HepG2 (cell line): ENCODE data around the gene KANSL1. TPM values are rescaled to one million over a fixed set of nuclear protein-coding genes. Genes with fewer than 3 reads are reported as not detected.

Experiments
- RBAK ChIP-seq: sonication (generic); formaldehyde crosslinking; IDR thresholded peaks from 2 replicates; pipeline ENCODE4 v1.5.1; 2020; ENCODE audit warnings: mild to moderate bottlenecking, missing genetic modification reagents
- TBX3 ChIP-seq: fragments of 450-650 bp; IDR thresholded peaks from 2 replicates; pipeline ENCODE4 v1.6.1; 2017; ENCODE audit warnings: antibody characterized with exemption, mild to moderate bottlenecking, inconsistent platforms, borderline replicate concordance
- ZBTB38 ChIP-seq: sonication (generic); formaldehyde crosslinking; IDR thresholded peaks from 2 replicates; pipeline ENCODE4 v1.5.1; 2020; ENCODE audit warnings: mild to moderate bottlenecking, missing genetic modification reagents
- ZFP82 ChIP-seq: sonication (generic); formaldehyde crosslinking; IDR thresholded peaks from 2 replicates; pipeline ENCODE4 v1.5.1; 2020; ENCODE audit warnings: mild to moderate bottlenecking, missing genetic modification reagents, borderline replicate concordance
- ZNF33A ChIP-seq: sonication (generic); formaldehyde crosslinking; IDR thresholded peaks from 2 replicates; pipeline ENCODE4 v1.5.1; 2020; ENCODE audit warnings: missing genetic modification reagents, mild to moderate bottlenecking, moderate library complexity, borderline replicate concordance
- ZNF484 ChIP-seq: sonication (generic); formaldehyde crosslinking; IDR thresholded peaks from 2 replicates; pipeline ENCODE4 v1.5.1; 2020; ENCODE audit warnings: mild to moderate bottlenecking, low read depth, missing genetic modification reagents, borderline replicate concordance
- ZNF644 ChIP-seq: IDR thresholded peaks from 2 replicates; pipeline ENCODE4 v1.6.1; 2016; ENCODE audit warnings: low read depth
- ZNF746 ChIP-seq: sonication (generic); formaldehyde crosslinking; IDR thresholded peaks from 2 replicates; pipeline ENCODE4 v1.8.0; 2022; ENCODE audit warnings: mild to moderate bottlenecking, missing genetic modification reagents
- polyA plus RNA-seq, 8 experiments: library from polyadenylated mRNA; depleted of rRNA in 3 of 8; stranded (reverse) in 7 of 8; unstranded in 1 of 8; fragments of >200 nt; fragmentation: Illumina TruSeq in 4 of 8; extraction: Trizol in 4 of 8; gene quantifications; 2 replicates each; pipeline versions ENCODE4 v1.2.1 to v1.2.3, GENCODE V29; 2011 to 2016; ENCODE audit warnings: low read depth in 4 of 8, missing spikeins in 1 of 8, mixed read lengths in 1 of 8; ENCODE audit not compliant: insufficient read depth in 1 of 8
- total RNA-seq, 5 experiments: library from RNA; depleted of rRNA; stranded (reverse); fragments of >200 nt; fragmentation: Illumina TruSeq; extraction: Trizol; gene quantifications; 2 replicates each; pipeline ENCODE4 v1.2.3, GENCODE V29; 2016; ENCODE audit warnings: low read depth in 1 of 5
- TF ChIP-seq, protein P1 (sequence below): sonication (generic); formaldehyde crosslinking; IDR thresholded peaks from 2 replicates; pipeline ENCODE4 v1.4.0; 2020; ENCODE audit warnings: missing genetic modification reagents, borderline replicate concordance
- TF ChIP-seq, protein P2 (sequence below): sonication (generic); formaldehyde crosslinking; IDR thresholded peaks from 2 replicates; pipeline ENCODE4 v1.4.0; 2020; ENCODE audit warnings: low read depth, missing genetic modification reagents
- TF ChIP-seq, protein P3 (sequence below): sonication (generic); formaldehyde crosslinking; IDR thresholded peaks from 2 replicates; pipeline ENCODE4 v1.9.0; 2021; ENCODE audit warnings: missing genetic modification reagents, borderline replicate concordance
- TF ChIP-seq, protein P4 (sequence below), 2 experiments: sonication (generic) in 1 of 2; formaldehyde crosslinking in 1 of 2; IDR thresholded peaks; 2 replicates each; pipeline versions ENCODE4 v1.4.0 to v1.6.1; 2016 to 2020; ENCODE audit warnings: borderline replicate concordance in 1 of 2, low read depth in 1 of 2, mild to moderate bottlenecking in 1 of 2, missing genetic modification reagents in 1 of 2

Gene KANSL1
- total and polyA plus RNA-seq, 2 of the 13 experiments (the other 11 are each of a cell fraction or from before 2014, with no cell fraction given) = 24.0 to 59.6 TPM

DNA sequence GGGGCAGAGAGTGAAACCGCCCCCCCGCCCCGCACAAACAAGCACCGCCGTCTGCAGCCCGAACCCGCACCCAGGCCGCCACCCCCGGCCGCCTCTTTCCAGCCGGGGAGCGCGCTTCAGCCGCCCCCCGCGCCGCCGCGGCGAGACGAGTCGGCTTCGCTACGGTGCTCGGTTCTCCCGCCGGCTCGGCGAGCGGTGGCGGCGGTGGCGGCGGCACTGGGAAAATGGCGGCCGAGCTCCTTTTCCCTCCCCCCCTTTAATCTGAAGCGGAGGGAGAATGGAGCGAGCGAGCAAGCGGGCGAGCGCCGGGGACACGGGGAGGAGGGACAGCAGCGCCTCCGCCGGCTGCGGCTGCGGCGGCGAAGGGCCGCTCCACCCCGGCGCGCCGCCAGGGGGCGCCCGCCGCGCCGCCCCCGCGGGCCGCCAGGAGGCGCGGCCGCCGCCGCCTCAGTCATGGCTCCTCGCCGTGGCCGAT is at the start of gene KANSL1 (continued):
- TF ChIP-seq, protein P1, sequence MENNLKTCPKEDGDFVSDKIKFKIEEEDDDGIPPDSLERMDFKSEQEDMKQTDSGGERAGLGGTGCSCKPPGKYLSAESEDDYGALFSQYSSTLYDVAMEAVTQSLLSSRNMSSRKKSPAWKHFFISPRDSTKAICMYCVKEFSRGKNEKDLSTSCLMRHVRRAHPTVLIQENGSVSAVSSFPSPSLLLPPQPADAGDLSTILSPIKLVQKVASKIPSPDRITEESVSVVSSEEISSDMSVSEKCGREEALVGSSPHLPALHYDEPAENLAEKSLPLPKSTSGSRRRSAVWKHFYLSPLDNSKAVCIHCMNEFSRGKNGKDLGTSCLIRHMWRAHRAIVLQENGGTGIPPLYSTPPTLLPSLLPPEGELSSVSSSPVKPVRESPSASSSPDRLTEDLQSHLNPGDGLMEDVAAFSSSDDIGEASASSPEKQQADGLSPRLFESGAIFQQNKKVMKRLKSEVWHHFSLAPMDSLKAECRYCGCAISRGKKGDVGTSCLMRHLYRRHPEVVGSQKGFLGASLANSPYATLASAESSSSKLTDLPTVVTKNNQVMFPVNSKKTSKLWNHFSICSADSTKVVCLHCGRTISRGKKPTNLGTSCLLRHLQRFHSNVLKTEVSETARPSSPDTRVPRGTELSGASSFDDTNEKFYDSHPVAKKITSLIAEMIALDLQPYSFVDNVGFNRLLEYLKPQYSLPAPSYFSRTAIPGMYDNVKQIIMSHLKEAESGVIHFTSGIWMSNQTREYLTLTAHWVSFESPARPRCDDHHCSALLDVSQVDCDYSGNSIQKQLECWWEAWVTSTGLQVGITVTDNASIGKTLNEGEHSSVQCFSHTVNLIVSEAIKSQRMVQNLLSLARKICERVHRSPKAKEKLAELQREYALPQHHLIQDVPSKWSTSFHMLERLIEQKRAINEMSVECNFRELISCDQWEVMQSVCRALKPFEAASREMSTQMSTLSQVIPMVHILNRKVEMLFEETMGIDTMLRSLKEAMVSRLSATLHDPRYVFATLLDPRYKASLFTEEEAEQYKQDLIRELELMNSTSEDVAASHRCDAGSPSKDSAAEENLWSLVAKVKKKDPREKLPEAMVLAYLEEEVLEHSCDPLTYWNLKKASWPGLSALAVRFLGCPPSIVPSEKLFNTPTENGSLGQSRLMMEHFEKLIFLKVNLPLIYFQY (CRISPR knock-in tag) = no peak
- TF ChIP-seq, protein P2, sequence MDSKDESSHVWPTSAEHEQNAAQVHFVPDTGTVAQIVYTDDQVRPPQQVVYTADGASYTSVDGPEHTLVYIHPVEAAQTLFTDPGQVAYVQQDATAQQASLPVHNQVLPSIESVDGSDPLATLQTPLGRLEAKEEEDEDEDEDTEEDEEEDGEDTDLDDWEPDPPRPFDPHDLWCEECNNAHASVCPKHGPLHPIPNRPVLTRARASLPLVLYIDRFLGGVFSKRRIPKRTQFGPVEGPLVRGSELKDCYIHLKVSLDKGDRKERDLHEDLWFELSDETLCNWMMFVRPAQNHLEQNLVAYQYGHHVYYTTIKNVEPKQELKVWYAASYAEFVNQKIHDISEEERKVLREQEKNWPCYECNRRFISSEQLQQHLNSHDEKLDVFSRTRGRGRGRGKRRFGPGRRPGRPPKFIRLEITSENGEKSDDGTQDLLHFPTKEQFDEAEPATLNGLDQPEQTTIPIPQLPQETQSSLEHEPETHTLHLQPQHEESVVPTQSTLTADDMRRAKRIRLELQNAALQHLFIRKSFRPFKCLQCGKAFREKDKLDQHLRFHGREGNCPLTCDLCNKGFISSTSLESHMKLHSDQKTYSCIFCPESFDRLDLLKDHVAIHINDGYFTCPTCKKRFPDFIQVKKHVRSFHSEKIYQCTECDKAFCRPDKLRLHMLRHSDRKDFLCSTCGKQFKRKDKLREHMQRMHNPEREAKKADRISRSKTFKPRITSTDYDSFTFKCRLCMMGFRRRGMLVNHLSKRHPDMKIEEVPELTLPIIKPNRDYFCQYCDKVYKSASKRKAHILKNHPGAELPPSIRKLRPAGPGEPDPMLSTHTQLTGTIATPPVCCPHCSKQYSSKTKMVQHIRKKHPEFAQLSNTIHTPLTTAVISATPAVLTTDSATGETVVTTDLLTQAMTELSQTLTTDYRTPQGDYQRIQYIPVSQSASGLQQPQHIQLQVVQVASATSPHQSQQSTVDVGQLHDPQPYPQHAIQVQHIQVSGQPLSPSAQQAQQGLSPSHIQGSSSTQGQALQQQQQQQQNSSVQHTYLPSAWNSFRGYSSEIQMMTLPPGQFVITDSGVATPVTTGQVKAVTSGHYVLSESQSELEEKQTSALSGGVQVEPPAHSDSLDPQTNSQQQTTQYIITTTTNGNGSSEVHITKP (CRISPR knock-in tag) = no peak
- TF ChIP-seq, protein P3, sequence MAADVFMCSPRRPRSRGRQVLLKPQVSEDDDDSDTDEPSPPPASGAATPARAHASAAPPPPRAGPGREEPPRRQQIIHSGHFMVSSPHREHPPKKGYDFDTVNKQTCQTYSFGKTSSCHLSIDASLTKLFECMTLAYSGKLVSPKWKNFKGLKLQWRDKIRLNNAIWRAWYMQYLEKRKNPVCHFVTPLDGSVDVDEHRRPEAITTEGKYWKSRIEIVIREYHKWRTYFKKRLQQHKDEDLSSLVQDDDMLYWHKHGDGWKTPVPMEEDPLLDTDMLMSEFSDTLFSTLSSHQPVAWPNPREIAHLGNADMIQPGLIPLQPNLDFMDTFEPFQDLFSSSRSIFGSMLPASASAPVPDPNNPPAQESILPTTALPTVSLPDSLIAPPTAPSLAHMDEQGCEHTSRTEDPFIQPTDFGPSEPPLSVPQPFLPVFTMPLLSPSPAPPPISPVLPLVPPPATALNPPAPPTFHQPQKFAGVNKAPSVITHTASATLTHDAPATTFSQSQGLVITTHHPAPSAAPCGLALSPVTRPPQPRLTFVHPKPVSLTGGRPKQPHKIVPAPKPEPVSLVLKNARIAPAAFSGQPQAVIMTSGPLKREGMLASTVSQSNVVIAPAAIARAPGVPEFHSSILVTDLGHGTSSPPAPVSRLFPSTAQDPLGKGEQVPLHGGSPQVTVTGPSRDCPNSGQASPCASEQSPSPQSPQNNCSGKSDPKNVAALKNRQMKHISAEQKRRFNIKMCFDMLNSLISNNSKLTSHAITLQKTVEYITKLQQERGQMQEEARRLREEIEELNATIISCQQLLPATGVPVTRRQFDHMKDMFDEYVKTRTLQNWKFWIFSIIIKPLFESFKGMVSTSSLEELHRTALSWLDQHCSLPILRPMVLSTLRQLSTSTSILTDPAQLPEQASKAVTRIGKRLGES (CRISPR knock-in tag) = no peak
- TF ChIP-seq ZNF746 (peak; percentile 62), RBAK (CRISPR knock-in tag) (no peak), ZBTB38 (CRISPR knock-in tag) (no peak), ZNF644 (no peak), TBX3 (no peak), ZFP82 (CRISPR knock-in tag) (0 out of 2 replicates have a peak, but pooled peaks have one; percentile 2), ZNF484 (no peak), ZNF33A (CRISPR knock-in tag) (no peak)
- TF ChIP-seq, protein P4, sequence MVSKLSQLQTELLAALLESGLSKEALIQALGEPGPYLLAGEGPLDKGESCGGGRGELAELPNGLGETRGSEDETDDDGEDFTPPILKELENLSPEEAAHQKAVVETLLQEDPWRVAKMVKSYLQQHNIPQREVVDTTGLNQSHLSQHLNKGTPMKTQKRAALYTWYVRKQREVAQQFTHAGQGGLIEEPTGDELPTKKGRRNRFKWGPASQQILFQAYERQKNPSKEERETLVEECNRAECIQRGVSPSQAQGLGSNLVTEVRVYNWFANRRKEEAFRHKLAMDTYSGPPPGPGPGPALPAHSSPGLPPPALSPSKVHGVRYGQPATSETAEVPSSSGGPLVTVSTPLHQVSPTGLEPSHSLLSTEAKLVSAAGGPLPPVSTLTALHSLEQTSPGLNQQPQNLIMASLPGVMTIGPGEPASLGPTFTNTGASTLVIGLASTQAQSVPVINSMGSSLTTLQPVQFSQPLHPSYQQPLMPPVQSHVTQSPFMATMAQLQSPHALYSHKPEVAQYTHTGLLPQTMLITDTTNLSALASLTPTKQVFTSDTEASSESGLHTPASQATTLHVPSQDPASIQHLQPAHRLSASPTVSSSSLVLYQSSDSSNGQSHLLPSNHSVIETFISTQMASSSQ (IDR thresholded peaks at IDR 0.05; ENCODE audit: low read depth) = no peak
- TF ChIP-seq, protein P4 (CRISPR knock-in tag; IDR thresholded peaks at IDR 0.05; ENCODE audit: borderline replicate concordance) = no peak
